C4-2B (cell line): ENCODE data around the gene CRYBA2.

Source experiments
- H3K27ac ChIP-seq: fragments of 450-650 bp; 2 replicates; pipeline ENCODE4 v1.5.1; 2017
- CTCF ChIP-seq: fragments of 450-650 bp; conservative IDR thresholded peaks from 2 replicates; pipeline ENCODE4 v1.5.1; 2017; ENCODE audit warnings: mild to moderate bottlenecking
- ZFX ChIP-seq: fragments of 450-650 bp; IDR thresholded peaks from 2 replicates; pipeline ENCODE4 v1.6.1; 2017

Gene CRYBA2

GRCh38 chr2:219003267-219003634, 10.0 kb upstream of the CRYBA2 start:
- TF ChIP-seq CTCF (no peak), ZFX (no peak)

GRCh38 chr2:219002395-219003266, 9.4 kb upstream of the CRYBA2 start:
- H3K27ac ChIP-seq: peak overlapping the region; percentile 64
- TF ChIP-seq ZFX (no peak), CTCF (peak; percentile 88)

More at GRCh38 chr2:219003267-219003634, 10.0 kb upstream of the CRYBA2 start:
- no peak overlapping the region for H3K27ac ChIP-seq

- TF ChIP-seq ZFX (no peak), CTCF (no peak)
- peak overlapping the region; percentile 64 for H3K27ac ChIP-seq
Measured at GRCh38 chr2:219001577-219002394, 8.6 kb upstream of the CRYBA2 start.

- peak overlapping the region; percentile 64 for H3K27ac ChIP-seq
- TF ChIP-seq CTCF: no peak
- no peak for TF ChIP-seq ZFX
Measured at GRCh38 chr2:219001100-219001576, 7.9 kb upstream of the CRYBA2 start.

GRCh38 chr2:219000569-219000960, 7.3 kb upstream of the CRYBA2 start:
- H3K27ac ChIP-seq: peak overlapping the region; percentile 64; the same call in 1 of the 2 replicates
- no peak for TF ChIP-seq ZFX
- TF ChIP-seq CTCF: no peak

- H3K27ac ChIP-seq: peak overlapping the region; percentile 64; the same call in 1 of the 2 replicates
Measured at GRCh38 chr2:218999881-219000568, 6.8 kb upstream of the CRYBA2 start.

More at GRCh38 chr2:218999881-219000568, 6.8 kb upstream of the CRYBA2 start:
- TF ChIP-seq CTCF (no peak), ZFX (no peak)
